ENCODE results near the gene COX19.

DNA sequence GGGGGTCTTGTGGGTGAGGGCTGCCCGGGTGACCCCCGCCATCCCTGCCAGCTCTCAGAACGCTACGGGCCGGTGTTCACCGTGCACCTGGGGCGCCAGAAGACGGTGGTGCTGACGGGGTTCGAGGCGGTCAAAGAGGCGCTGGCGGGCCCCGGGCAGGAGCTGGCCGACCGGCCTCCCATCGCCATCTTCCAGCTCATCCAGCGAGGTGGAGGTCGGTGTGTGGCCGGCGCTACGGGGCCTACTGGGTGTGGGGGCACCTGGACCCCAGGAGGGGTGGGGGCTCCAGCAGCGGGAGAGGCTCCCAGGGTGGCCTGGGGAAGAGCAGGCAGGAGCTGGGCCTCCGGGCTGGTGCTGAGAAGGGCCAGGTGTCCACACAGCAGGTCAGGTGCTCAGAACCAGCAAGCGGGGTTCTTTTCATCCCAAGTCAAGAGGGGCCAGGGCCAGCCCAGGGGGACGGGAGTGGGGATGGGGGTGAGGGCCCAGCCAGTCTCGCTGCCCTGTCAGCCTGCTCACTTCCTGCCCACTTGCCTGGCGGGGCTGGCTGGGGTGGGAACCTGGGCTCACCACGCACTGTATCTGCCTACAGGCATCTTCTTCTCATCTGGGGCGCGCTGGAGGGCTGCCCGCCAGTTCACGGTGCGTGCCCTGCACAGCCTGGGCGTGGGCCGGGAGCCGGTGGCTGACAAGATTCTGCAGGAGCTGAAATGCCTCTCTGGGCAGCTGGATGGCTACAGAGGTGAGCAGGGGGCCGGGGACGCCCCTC lies 9.2 kb upstream of the COX19 start:
- TF ChIP-seq POLR2A (IDR thresholded peaks at IDR 0.05) (no peak), CTCF (IDR thresholded peaks at IDR 0.05) (no peak), POLR2AphosphoS5 (IDR thresholded peaks at IDR 0.05; ENCODE audit: insufficient read depth in 1 of 2, low read depth in 1 of 2) (no peak)
